B cell (primary cell): ENCODE results near the gene CDKAL1.

Source experiments
- EZH2 ChIP-seq: IDR thresholded peaks from 2 replicates; pipeline ENCODE4 v1.6.1; 2012; ENCODE audit warnings: borderline replicate concordance, low read depth, mild to moderate bottlenecking, moderate library complexity, low read length; ENCODE audit not compliant: insufficient read depth, poor library complexity, severe bottlenecking
- TF ChIP-seq, protein P1 (sequence below): fragments of 200-600 bp; IDR thresholded peaks from one replicate; pipeline ENCODE4 v1.8.0; 2022; ENCODE audit warnings: antibody characterized with exemption, mild to moderate bottlenecking

DNA sequence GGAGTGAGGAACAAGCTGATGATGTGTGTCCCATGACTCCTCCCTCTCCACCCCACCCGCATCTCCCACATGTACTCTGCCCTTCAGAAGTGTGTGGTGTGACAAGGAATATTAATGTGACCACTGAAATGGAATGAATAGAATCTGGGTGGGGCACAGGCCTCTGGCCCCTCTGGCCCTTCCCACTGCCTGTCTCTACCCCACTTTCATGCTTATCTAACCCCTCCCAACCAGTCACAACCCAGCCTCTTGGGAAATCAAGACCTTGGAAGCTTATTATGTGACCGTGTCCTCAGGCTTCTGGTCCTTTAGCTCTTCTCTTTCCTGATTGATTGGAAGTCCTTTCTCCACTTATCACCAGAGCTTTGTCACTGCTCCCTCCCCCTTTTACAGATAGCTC lies 747.1 kb downstream of the CDKAL1 start:
- TF ChIP-seq, protein P1, sequence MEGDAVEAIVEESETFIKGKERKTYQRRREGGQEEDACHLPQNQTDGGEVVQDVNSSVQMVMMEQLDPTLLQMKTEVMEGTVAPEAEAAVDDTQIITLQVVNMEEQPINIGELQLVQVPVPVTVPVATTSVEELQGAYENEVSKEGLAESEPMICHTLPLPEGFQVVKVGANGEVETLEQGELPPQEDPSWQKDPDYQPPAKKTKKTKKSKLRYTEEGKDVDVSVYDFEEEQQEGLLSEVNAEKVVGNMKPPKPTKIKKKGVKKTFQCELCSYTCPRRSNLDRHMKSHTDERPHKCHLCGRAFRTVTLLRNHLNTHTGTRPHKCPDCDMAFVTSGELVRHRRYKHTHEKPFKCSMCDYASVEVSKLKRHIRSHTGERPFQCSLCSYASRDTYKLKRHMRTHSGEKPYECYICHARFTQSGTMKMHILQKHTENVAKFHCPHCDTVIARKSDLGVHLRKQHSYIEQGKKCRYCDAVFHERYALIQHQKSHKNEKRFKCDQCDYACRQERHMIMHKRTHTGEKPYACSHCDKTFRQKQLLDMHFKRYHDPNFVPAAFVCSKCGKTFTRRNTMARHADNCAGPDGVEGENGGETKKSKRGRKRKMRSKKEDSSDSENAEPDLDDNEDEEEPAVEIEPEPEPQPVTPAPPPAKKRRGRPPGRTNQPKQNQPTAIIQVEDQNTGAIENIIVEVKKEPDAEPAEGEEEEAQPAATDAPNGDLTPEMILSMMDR: no peak
- no peak for TF ChIP-seq EZH2
